Eye (tissue), 1 donor: ENCODE results near the gene BARX2.

Experiments used
- DNase-seq: peaks from one replicate; pipeline ENCODE4 v3.0.0-alpha.2; 2015

Gene BARX2

DNA sequence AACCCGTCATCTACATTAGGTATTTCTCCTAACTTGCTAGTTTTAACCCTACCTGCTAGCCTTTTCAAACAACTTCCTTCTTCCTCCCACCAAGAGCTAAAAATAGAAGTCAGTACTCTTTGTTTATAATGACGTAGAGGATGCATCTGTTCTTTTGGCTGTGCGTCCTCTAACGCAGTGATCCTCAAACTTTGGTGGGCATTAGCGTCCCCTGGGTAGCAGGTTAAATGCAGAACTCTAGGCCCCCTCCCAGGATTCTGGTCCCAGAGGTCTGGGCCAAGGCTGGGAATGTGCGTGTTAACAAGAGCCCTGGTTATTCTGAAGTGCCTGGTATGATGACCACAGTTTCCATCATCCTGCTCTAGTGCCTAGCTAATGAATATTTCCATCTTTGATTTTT lies 67.6 kb downstream of the BARX2 start:
- DNase-seq: no peak

DNA sequence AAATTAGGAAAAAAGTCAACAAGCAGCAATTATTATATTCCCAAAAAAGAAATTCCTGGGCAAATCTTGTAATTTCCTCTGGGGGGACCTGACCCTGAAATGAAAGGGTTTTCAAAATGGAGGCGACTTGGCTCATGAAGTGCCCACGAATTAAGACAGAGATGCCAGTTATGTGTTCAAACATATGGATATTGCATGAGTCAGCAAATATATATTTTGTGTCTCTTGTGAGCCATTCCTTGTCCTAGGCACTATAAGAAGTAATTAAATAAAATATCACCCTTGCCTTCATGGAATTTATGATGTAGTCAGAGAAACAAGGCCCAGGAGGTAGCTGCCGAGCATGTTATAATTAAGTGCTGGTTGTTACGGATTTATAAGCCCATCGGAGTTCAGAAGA lies 68.6 kb downstream of the BARX2 start:
- DNase-seq: no peak

- DNase-seq: no peak
Observed at GRCh38 chr11:129445226-129445625, 69.6 kb downstream of the BARX2 start.

DNA sequence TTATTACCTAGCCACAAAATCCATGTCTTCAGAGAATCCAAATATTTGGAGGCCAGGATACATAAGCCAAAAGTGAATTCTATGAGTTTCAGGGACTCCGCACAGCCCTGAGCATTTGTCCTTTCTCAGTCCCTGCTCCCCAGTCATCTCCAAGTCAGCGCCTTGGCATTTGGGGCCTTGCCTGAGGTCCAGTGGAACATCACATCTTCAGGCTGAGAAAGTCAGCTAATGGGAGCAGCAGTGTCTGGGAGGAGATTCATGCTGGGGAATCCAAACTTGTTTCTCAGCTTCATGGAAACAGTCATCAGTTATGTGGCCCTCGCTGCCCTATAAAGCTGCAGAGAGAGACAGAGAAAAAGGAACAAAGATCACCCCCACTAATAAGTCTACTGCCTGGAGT lies 70.9 kb downstream of the BARX2 start:
- DNase-seq: no peak

DNA sequence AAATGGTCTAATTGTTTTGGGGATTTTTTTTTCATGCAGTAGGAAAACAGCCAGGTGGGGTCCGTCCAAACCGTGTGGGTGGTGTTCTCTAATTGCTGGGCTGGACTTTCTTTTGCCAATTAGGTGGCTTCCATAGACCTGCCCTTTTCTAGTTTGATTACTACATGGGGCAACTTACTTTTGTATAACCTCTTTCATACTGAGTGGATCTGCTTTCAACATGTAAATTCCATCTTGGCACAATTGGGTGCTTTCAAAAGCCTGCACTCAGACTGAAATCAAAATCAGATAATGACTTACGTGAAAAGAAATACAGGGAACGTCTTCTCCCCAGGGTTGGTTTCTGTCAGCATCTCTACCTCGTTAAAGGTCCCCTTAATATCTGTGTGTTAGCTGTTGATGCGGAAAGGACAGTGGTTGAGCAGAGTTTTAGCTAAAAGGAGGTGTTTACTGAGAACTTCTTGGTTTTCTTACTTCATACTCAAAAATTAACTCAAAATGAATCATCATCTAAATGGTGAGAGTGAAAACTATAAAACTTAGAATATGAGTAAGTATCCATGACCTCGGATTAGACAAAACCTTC lies 72.1 kb downstream of the BARX2 start:
- DNase-seq: no peak

DNA sequence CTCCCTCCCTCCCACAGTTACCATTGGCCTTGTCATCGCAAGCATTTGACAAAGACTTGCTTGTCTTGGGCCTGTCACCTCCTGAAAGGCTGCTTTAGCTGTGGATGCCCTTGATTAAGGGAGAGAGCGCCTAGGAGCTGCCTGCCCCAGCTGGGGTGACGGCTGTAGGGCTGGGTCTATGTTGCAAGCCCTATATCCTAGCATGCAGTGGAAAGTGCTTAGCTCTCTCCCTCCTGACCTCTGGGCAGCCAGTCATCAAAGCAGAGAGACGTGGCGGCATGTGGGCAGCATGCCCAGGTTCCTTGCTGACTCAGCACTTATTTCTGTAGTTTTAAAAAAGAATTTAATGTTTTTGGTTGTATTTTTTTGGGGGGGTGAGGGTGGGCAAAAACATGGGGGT lies 75.9 kb downstream of the BARX2 start:
- no peak for DNase-seq

DNA sequence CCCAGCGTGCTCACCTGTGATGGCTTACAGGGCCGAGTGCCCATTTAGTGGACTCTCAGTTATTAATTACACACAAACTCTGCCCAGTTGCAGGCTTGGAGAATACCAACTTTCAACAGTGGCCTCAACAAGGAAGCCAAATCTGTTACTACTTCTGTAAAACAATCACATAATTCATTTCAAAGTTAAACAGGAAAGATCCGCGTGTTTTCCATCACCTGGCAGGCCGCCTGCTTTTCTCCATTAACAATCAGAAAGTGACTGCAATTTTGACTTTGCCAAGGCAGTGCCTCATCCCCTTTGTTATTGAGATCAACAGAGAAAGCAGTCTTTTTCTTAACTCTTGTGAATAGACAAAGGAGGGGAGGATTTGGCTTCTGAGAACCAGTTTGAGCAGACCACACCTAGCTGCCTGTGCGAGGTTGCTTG lies 77.7 kb downstream of the BARX2 start:
- DNase-seq: no peak

DNA sequence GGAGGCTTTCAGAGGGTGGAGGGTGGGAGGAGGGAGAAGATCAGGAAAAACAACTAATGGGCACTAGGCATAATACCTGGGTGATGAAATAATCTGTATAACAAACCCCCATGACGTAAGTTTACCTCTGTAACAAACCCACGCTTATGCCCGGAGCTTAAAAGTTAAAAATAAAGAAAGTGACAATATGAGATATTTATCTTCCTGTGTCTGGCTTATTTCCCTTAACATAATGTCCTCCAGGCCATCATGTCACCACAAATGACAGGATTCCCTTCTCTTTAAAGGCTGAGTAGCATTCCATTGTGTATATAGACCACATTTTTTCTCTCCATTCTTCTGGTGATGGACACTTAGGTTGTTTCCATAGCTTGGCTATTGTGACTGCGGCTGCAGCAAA lies 79.5 kb downstream of the BARX2 start:
- DNase-seq: no peak

- DNase-seq: peak; percentile 18
Observed at GRCh38 chr11:129455756-129456655, 80.4 kb downstream of the BARX2 start.

- peak; percentile 22 for DNase-seq
Observed at GRCh38 chr11:129457321-129457720, 81.7 kb downstream of the BARX2 start.

GRCh38 chr11:129458278-129458677 lies 82.6 kb downstream of the BARX2 start:
- no peak for DNase-seq

GRCh38 chr11:129458756-129459535 lies 83.3 kb downstream of the BARX2 start:
- peak; percentile 9 for DNase-seq

DNA sequence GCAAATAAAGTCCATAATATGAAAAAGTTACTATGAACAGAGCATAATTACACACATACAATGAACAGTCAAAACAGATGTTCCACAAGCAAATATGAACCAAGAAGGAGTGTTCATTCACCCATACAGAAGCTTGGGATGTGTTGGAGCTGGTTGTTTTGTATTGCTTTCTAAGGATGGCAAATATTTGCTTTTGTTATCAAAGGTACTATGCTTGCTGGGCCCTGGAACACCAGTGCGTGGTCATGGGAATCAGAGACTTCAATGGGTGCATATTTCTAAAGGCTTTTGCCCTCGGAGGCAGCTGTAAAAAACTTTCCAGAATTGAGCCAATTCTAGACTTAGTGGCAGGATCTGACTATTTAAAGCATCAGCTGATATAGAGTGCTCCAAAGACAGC lies 85.1 kb downstream of the BARX2 start:
- no peak for DNase-seq

GRCh38 chr11:129484068-129484467 lies 108.4 kb downstream of the BARX2 start:
- no peak for DNase-seq

DNA sequence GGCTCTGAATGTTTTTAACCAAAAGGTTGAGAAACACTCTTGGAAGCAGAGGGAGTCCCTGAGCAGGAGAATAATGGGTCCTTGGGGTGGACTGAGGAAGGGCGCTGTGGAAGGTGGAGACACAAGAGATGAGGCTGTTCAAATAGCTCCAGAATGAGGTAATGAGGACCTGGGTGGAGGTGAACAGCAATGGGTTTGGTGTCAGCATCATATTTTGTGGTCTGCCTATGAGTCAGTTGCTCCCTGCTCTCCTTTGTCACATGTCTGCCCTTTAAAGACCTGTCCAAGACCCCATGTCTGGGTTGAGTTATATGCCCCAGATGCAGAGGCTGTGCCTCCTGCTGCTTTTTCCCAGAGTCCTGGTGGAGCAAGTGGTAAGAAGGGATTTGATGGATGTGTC lies 113.6 kb downstream of the BARX2 start:
- DNase-seq: no peak

DNA sequence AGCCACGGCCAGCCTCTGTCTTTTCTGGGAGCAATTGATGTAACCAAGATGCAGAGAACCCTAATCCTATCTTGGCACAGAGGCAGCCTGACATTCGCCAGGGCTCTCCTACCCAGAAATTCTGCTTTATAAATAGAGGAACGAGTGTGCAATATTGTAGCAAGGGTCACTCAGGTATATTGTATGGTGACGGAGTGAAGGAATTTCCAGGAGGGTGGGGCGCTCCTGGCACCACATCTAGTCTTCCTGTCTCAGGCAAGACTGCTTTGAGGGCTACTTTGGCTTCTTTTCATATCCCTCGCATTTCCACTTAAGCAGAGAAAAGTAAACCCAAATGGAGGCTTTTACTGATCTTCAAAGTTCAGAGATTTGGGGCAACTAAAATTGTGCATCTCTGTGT lies 114.4 kb downstream of the BARX2 start:
- no peak for DNase-seq

DNA sequence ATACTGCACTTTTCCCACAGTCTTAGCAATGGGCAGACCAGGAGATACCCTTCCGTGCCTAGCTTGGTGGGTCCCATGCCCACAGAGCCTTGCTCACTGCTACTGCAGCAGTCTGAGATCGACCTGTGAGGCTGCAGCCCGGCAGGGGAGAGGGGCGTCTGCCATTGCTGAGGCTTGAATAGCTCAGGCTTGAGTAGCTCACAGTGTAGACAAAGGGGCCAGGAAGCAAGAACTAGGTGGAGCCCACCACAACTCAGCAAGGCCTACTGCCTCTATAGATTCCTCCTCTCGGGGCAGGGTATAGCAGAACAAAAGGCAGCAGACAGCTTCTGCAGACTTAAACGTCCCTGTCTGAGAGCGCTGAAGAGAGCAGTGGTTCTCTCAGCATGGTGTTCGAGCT lies 118.1 kb downstream of the BARX2 start:
- DNase-seq: no peak
